Epithelial cell of esophagus (primary cell): ENCODE data around the gene TRIM13.
"Not testable (repeated sequence)": the region's sequence is repeated elsewhere in the genome, so short reads cannot be mapped to it uniquely, and the experiment has no call there.

ENCODE experiments used
- DNase-seq: peaks from one replicate; pipeline ENCODE4 v3.0.0; 2010; ENCODE audit warnings: low read depth
- H3K4me3 ChIP-seq: 2 replicates; pipeline ENCODE4 v1.5.1; 2011; ENCODE audit warnings: mild to moderate bottlenecking, low read length, control low read depth
- TF ChIP-seq, protein P1 (sequence below): IDR thresholded peaks from 2 replicates; pipeline ENCODE4 v1.5.1; 2011; ENCODE audit warnings: low read depth, mild to moderate bottlenecking, low read length, control low read depth, inconsistent platforms; ENCODE audit not compliant: insufficient read depth; ENCODE audit errors: missing control alignments

Gene TRIM13

DNA sequence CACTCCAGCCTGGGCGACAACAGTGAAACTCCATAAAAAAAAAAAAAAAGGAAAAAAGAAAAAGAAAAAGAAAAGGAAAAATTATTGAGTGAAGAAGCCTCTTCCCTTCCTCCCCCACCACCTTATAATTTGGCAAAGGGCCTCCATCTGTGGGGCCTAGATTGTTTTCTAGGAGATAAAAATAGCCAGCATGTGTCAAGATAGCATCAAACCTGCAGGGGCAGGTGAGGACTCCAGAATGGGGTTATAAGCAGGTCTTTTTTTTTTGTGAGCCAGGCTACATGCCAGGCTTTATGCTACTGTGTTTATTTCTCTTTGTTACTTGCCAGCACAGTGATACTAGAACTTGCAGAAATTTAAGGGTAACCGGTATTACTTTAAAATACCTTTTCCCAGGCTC lies 11.7 kb upstream of the TRIM13 start:
- no peak for DNase-seq
- TF ChIP-seq, protein P1, sequence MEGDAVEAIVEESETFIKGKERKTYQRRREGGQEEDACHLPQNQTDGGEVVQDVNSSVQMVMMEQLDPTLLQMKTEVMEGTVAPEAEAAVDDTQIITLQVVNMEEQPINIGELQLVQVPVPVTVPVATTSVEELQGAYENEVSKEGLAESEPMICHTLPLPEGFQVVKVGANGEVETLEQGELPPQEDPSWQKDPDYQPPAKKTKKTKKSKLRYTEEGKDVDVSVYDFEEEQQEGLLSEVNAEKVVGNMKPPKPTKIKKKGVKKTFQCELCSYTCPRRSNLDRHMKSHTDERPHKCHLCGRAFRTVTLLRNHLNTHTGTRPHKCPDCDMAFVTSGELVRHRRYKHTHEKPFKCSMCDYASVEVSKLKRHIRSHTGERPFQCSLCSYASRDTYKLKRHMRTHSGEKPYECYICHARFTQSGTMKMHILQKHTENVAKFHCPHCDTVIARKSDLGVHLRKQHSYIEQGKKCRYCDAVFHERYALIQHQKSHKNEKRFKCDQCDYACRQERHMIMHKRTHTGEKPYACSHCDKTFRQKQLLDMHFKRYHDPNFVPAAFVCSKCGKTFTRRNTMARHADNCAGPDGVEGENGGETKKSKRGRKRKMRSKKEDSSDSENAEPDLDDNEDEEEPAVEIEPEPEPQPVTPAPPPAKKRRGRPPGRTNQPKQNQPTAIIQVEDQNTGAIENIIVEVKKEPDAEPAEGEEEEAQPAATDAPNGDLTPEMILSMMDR, result no peak
- H3K4me3 ChIP-seq, result no peak overlapping the region

DNA sequence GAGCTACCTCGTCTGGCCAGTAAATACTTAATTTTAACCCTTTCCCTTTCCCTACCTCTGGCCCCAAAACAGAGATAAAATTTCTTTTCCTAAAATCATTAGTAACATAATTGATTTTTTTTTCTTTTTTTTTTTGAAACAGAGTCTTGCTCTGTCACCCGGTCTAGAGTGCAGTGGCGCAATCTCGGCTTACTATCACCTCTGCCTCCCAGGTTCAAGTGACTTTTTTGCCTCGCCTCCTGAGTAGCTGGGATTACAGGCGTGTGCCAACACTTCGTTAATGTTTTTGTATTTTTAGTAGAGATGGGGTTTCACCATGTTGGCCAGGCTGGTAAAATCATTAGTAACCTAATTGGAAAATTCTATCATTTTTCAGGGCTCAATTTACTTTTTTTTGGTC lies 10.4 kb upstream of the TRIM13 start:
- H3K4me3 ChIP-seq, result no peak overlapping the region
- TF ChIP-seq, protein P1, result no peak
- no peak for DNase-seq

DNA sequence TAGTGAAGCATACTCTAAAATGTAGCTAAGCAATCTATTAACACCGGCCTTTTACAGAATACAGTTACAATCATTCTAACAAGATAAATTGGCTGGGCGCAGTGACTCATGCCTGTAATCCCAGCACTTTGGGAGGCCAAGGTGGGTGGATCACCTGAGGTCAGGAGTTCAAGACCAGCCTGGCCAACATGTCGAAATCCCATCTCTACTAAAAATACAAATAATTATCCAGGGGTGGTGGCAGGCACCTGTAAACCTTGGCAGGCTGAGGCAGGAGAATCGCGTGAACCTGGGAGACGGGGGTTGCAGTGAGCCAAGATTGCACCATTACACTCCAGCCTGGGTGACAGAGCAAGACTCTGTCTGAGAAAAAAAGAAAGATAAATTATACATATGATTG lies 6.2 kb upstream of the TRIM13 start:
- not testable (repeated sequence) for H3K4me3 ChIP-seq, DNase-seq

DNA sequence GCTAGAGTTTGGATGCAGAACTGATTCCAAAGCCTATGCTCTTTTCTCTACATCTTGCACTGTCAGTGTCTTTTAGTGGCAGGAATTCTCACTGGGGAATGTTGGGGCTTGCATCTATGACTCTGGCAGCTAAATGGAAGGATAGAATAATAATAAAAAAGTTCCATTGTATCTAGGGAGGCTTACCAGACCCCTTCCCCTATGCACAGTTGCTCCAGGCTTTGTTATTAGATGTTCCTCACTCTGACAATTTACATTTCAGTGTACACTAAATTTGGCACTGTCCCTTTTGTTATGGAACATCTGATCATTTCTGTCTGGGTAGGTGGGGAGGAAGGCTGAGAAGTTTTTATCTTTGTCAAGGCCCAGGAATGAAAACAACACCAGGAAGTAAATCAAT lies 3.7 kb upstream of the TRIM13 start:
- TF ChIP-seq, protein P1, result no peak
- H3K4me3 ChIP-seq, result no peak overlapping the region
- DNase-seq, result no peak

DNA sequence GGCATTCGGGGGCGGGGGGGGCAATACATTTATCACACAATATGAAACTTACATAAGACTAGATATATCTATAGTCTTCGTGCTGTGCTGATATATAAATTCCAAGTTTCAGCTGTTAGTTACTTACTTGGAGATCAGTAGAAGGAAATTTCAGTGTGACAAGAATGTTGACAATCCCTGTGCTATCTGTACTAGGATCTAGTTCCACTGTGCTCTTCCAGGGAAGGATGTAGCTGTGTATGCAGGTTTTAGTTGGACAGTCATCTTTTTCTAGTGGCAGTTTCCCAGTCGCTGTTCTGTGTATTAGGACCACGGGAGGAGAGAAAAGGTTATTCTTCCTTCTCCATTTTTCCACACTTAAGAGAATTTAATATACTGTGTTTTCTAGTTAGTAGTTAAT lies 3.2 kb upstream of the TRIM13 start:
- TF ChIP-seq, protein P1, result no peak
- H3K4me3 ChIP-seq, result no peak overlapping the region
- DNase-seq, result no peak

DNA sequence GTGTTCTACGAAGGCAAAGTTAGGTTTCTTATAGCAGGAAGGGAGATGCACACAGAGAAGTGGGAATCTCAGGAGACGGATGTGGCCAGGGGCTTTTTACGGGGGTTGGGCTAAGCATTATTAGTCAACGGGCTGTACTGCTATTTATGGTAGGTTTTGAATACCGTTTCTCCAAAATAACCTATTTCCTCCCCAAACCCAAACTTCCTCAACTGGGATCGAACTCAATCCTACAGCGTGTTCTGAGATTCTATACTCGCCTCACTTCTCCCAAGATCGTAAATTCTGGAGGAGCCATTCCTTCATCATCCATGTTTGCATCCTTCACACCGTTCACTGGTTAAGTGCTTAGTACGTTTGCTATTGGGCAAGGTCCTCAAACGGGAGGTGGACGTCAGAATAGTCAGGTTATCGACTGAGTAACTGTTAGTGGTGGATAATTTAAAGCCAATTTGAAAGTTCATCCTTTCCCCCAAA lies 1.2 kb upstream of the TRIM13 start:
- TF ChIP-seq, protein P1, result no peak
- peak overlapping the region; percentile 69 for H3K4me3 ChIP-seq
- peak; percentile 14 for DNase-seq

DNA sequence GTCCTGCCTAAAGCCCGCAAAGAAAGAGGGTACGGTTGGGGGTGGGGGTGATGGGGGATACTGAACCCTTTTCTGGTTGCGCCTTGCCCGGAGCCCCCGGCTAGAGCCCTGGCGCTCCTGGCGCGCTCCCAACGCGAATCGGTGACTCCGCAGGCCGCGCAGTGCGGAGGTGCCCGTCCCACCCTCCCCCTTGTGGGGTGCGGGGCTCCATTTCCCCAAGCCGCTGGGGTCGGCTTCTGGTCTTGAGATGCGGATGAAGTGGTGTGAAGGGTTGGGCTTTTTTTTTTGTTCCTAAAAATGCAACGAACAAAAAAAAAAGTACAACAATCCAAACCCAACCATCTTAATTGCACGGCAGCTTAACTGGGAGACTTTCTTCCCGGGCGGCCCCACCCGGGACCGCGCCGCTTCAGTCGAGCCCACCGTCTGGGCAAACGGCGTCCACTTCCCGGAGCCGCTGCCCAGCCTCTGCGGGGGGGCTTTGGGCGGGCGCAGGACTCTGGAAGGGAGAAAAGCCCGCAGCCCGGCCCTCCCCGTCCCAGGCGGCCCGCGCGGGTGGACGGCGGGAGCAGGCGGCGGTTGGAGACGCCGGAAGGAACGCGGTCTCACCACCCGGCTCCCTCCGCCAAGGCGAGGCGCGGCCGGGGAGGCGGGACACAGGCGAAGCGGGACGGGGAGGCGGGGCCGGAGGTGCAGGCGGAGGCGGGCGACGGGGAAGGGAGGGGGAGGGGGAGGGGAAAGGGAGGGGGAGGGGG lies 504 bp upstream of the TRIM13 start:
- DNase-seq, result peak; percentile 95
- H3K4me3 ChIP-seq, result peak overlapping the region; percentile 69
- TF ChIP-seq, protein P1, result no peak
